Panc1 (cell line): ENCODE measurements around the gene GRK7. TPM values are rescaled to one million over a fixed set of nuclear protein-coding genes. Genes with fewer than 3 reads are reported as not detected.

Source experiments
- ATAC-seq: fragments of 200-7000 bp; cut with Tn5 transposase; 2 replicates; pipeline ENCODE4 v1.9.1; 2020; ENCODE audit warnings: mild to moderate bottlenecking, moderate library complexity
- BruUV-seq: library from RNA; stranded (reverse); fragments of 400-500 nt; replicated peaks from 2 replicates; lab custom pipeline; 2021; lab: Mats Ljungman, UMichigan
- CTCF ChIA-PET: fragments of 300-600 bp; sonication (Branson Sonifier 250); formaldehyde crosslinking; loops from one replicate; lab custom pipeline; 2022; ENCODE audit warnings: antibody characterized with exemption; lab: Charles Lee
- POLR2A ChIA-PET: fragments of 300-600 bp; sonication (Branson Sonifier 250); formaldehyde crosslinking; loops from one replicate; lab custom pipeline; 2022; ENCODE audit warnings: antibody characterized with exemption; lab: Charles Lee
- DNase-seq: peaks from one replicate; pipeline ENCODE4 v3.0.0-alpha.2; 2010; ENCODE audit warnings: low read depth, low spot score
- H3K27ac ChIP-seq: 2 replicates; pipeline ENCODE4 v1.5.1; 2011; ENCODE audit warnings: mild to moderate bottlenecking, low read length, inconsistent platforms
- H3K27me3 ChIP-seq: fragments of 200-500 bp; sonication (Bioruptor generic); 2 replicates; pipeline ENCODE4 v1.6.0; 2014; ENCODE audit warnings: low read length, inconsistent platforms; ENCODE audit not compliant: control insufficient read depth, insufficient read depth
- H3K36me3 ChIP-seq: fragments of 200-500 bp; sonication (Bioruptor generic); 2 replicates; pipeline ENCODE4 v1.5.1; 2014; ENCODE audit warnings: inconsistent platforms, mild to moderate bottlenecking, low read length, moderate library complexity; ENCODE audit not compliant: control insufficient read depth, insufficient read depth
- H3K4me1 ChIP-seq: 2 replicates; pipeline ENCODE4 v1.5.1; 2011; ENCODE audit warnings: inconsistent platforms, mild to moderate bottlenecking, low read length, moderate library complexity; ENCODE audit not compliant: control insufficient read depth, insufficient read depth
- H3K4me3 ChIP-seq, 2 experiments: 2 replicates each; pipeline ENCODE4 v1.5.1; 2011 to 2012; ENCODE audit warnings: low read depth in 2 of 2, low read length in 2 of 2, mild to moderate bottlenecking in 2 of 2, inconsistent platforms in 1 of 2, moderate library complexity in 1 of 2
- H3K9me3 ChIP-seq: fragments of 200-500 bp; sonication (Bioruptor generic); 2 replicates; pipeline ENCODE4 v1.5.1; 2014; ENCODE audit warnings: low read depth, mild to moderate bottlenecking, inconsistent platforms, low read length, moderate library complexity; ENCODE audit not compliant: control insufficient read depth, insufficient read depth
- POLR2AphosphoS5 ChIP-seq: IDR thresholded peaks from 2 replicates; pipeline ENCODE4 v1.6.1; 2012; ENCODE audit warnings: mild to moderate bottlenecking, low read depth, low read length, moderate library complexity
- SIN3A ChIP-seq: IDR thresholded peaks from 2 replicates; pipeline ENCODE4 v1.6.1; 2012; ENCODE audit warnings: low read depth, mild to moderate bottlenecking, low read length, moderate library complexity, borderline replicate concordance; ENCODE audit not compliant: insufficient read depth
- TCF7L2 ChIP-seq: IDR thresholded peaks from 2 replicates; pipeline ENCODE4 v1.6.1; 2011; ENCODE audit warnings: mild to moderate bottlenecking, low read depth, low read length, inconsistent platforms
- in situ Hi-C: cut with HindIII; loops from 2 replicates; pipeline ENCODE4 v1.10.0; 2016; ENCODE audit warnings: low sequenced_read_pairs, low pct_unique_long_range_greater_than_20kb
- intact Hi-C: fragments of 100-400 bp; cut with micrococcal nuclease; formaldehyde crosslinking; loops from one replicate; pipeline ENCODE4 v1.10.0; 2022; ENCODE audit not compliant: unreplicated experiment
- total RNA-seq: library from RNA; stranded (reverse); gene quantifications from one replicate; pipeline ENCODE4 v1.2.1, GENCODE V29; 2021; ENCODE audit not compliant: unreplicated experiment
- TF ChIP-seq, protein P1 (sequence below): fragments of 450-650 bp; IDR thresholded peaks from 2 replicates; pipeline ENCODE4 v1.5.1; 2017; ENCODE audit warnings: mild to moderate bottlenecking
- TF ChIP-seq, protein P2 (sequence below), 2 experiments: IDR thresholded peaks; 2 replicates each; pipeline ENCODE4 v1.6.1; 2011 to 2012; ENCODE audit warnings: low read depth in 2 of 2, control low read depth in 1 of 2, low read length in 1 of 2, mild to moderate bottlenecking in 1 of 2, moderate library complexity in 1 of 2; ENCODE audit not compliant: insufficient read depth in 1 of 2

Gene GRK7
- total RNA-seq, 1 experiment from 2014 or later: 0.10 TPM

DNA sequence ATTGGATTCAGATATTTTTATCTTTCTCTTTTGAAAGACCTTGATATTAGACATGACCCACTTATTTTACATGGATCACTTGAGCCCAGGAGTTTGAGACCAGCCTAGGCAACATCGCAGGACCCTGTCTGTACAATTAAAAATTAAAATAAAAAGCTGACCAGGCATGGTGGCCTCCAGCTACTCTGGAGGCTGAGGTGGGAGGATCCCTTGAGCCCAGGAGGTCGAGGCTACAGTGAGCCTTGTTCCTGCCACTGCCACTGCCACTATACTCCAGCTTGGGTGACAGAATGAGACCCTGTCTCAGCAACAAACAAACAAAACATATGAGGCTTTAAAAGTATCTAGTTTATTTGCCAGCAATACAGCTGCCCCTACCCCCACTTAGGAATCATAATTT is 23.5 kb upstream of the GRK7 start:
- Histone ChIP-seq H3K9me3 (no peaks in the 10 kb centered on the region), H3K27ac (peak overlapping the region; percentile 95; the same call in 1 of the 2 replicates), H3K27me3 (no peaks in the 10 kb centered on the region), H3K4me1 (peaks cover 29% of the 10 kb centered on the region), H3K36me3 (peaks cover 9% of the 10 kb centered on the region), H3K4me3 (peak overlapping the region; percentile 88 to 93)
- BruUV-seq: no TSS peak
- TF ChIP-seq POLR2AphosphoS5 (no peak), TCF7L2 (no peak)
- TF ChIP-seq, protein P1, sequence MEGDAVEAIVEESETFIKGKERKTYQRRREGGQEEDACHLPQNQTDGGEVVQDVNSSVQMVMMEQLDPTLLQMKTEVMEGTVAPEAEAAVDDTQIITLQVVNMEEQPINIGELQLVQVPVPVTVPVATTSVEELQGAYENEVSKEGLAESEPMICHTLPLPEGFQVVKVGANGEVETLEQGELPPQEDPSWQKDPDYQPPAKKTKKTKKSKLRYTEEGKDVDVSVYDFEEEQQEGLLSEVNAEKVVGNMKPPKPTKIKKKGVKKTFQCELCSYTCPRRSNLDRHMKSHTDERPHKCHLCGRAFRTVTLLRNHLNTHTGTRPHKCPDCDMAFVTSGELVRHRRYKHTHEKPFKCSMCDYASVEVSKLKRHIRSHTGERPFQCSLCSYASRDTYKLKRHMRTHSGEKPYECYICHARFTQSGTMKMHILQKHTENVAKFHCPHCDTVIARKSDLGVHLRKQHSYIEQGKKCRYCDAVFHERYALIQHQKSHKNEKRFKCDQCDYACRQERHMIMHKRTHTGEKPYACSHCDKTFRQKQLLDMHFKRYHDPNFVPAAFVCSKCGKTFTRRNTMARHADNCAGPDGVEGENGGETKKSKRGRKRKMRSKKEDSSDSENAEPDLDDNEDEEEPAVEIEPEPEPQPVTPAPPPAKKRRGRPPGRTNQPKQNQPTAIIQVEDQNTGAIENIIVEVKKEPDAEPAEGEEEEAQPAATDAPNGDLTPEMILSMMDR: no peak
- DNase-seq (no peak), ATAC-seq (no peak)
- intact Hi-C loops: loop anchor here (2.0 to 10.0 kb wide), 4 partner anchors 135 to 255 kb away; no protein-coding TSS in a partner anchor
- in situ Hi-C loops: no loop called here
- POLR2A ChIA-PET: interaction anchor here (0.6 kb wide), 1 partner anchor 28 kb away, joined by 7 read pairs; no protein-coding TSS in a partner anchor
- CTCF ChIA-PET: interaction anchor here (1.0 to 1.1 kb wide), 2 partner anchors 136 to 540 kb away, joined by 5 to 8 read pairs; no protein-coding TSS in a partner anchor

- H3K4me3 ChIP-seq: no peak overlapping the region
- ATAC-seq: no peak
- POLR2A ChIA-PET: interaction anchor here (0.6 kb wide), 3 partner anchors 10 to 62 kb away, joined by 4 to 7 read pairs (median 6); no protein-coding TSS in a partner anchor
- H3K36me3 ChIP-seq: peaks cover 15% of the 10 kb centered on the region
- no peak for DNase-seq
- in situ Hi-C loops: no loop called here
- intact Hi-C loops: no loop called here
- CTCF ChIA-PET: interaction anchor here (1.0 to 1.1 kb wide), 2 partner anchors 135 to 540 kb away, joined by 5 to 8 read pairs; no protein-coding TSS in a partner anchor
- no peak for TF ChIP-seq SIN3A
- no peak for TF ChIP-seq POLR2AphosphoS5
- peaks cover 29% of the 10 kb centered on the region for H3K4me1 ChIP-seq
- BruUV-seq: no TSS peak
- H3K9me3 ChIP-seq: no peaks in the 10 kb centered on the region
- H3K27me3 ChIP-seq: no peaks in the 10 kb centered on the region
- no peak overlapping the region; the same call in 1 of the 2 replicates for H3K27ac ChIP-seq
Observed at GRCh38 chr3:141740349-141740748, 22.9 kb upstream of the GRK7 start.

- CTCF ChIA-PET: no interaction called here
- no peaks in the 10 kb centered on the region for H3K9me3 ChIP-seq
- peaks cover 23% of the 10 kb centered on the region for H3K4me1 ChIP-seq
- no peak for TF ChIP-seq SIN3A
- TF ChIP-seq TCF7L2: no peak
- TF ChIP-seq, protein P1: no peak
- no peak for TF ChIP-seq POLR2AphosphoS5
- TF ChIP-seq, protein P2, sequence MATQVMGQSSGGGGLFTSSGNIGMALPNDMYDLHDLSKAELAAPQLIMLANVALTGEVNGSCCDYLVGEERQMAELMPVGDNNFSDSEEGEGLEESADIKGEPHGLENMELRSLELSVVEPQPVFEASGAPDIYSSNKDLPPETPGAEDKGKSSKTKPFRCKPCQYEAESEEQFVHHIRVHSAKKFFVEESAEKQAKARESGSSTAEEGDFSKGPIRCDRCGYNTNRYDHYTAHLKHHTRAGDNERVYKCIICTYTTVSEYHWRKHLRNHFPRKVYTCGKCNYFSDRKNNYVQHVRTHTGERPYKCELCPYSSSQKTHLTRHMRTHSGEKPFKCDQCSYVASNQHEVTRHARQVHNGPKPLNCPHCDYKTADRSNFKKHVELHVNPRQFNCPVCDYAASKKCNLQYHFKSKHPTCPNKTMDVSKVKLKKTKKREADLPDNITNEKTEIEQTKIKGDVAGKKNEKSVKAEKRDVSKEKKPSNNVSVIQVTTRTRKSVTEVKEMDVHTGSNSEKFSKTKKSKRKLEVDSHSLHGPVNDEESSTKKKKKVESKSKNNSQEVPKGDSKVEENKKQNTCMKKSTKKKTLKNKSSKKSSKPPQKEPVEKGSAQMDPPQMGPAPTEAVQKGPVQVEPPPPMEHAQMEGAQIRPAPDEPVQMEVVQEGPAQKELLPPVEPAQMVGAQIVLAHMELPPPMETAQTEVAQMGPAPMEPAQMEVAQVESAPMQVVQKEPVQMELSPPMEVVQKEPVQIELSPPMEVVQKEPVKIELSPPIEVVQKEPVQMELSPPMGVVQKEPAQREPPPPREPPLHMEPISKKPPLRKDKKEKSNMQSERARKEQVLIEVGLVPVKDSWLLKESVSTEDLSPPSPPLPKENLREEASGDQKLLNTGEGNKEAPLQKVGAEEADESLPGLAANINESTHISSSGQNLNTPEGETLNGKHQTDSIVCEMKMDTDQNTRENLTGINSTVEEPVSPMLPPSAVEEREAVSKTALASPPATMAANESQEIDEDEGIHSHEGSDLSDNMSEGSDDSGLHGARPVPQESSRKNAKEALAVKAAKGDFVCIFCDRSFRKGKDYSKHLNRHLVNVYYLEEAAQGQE (IDR thresholded peaks at IDR 0.05; ENCODE audit: insufficient read depth in 1 of 2, low read depth in 2 of 2, low read length in 1 of 2): no peak
- no peaks in the 10 kb centered on the region for H3K27me3 ChIP-seq
- intact Hi-C loops (no loop called here), in situ Hi-C loops (no loop called here)
- BruUV-seq: no TSS peak
- ATAC-seq (no peak), DNase-seq (no peak)
- H3K36me3 ChIP-seq: peaks cover 26% of the 10 kb centered on the region
- H3K4me3 ChIP-seq: no peak overlapping the region
- POLR2A ChIA-PET: no interaction called here
- H3K27ac ChIP-seq: no peak overlapping the region
Observed at GRCh38 chr3:141743305-141743704, 19.9 kb upstream of the GRK7 start.
